ENCODE data around the gene CBX7. TPM values are rescaled to one million over a fixed set of nuclear protein-coding genes. Genes with fewer than 3 reads are reported as not detected.

CBX7 gene
- total and polyA plus RNA-seq, 2 donors (not counting 3 experiments of a cell fraction or from before 2014, with no cell fraction given): 3.4 to 7.1 TPM

- dilution Hi-C loops (cut with MboI; ENCODE audit: extremely low pct_ligation_motif_present, low sequenced_read_pairs) (no loop called here), intact Hi-C loops (cut with micrococcal nuclease) (no loop called here)
- no peaks in the 10 kb centered on the region for H3K9me1 ChIP-seq (replicated peaks; ENCODE audit: control insufficient read depth, extremely low read depth, insufficient read depth, low read length)
- no peak overlapping the region for H3K4me3 ChIP-seq (replicated peaks in 1 of 3; ENCODE audit: insufficient read depth in 1 of 3, low read depth in 1 of 3, low read length in 3 of 3)
- no peak overlapping the region for H2AFZ ChIP-seq (ENCODE audit: low read depth, low read length)
- no TSS peak for BruUV-seq (replicated peaks)
- H3K4me2 ChIP-seq (ENCODE audit: insufficient read depth, low read length): no peak overlapping the region
- no peaks in the 10 kb centered on the region for H4K20me1 ChIP-seq (replicated peaks; ENCODE audit: control insufficient read depth, extremely low read depth, insufficient read depth, low read length)
- no peaks in the 10 kb centered on the region for H3K79me2 ChIP-seq (ENCODE audit: control insufficient read depth, insufficient read depth, low read length)
- CTCF ChIA-PET: interaction anchor here (1.6 kb wide), 2 partner anchors 12 to 279 kb away, joined by 3 to 5 read pairs; no protein-coding TSS in a partner anchor
- POLR2A ChIA-PET: interaction anchor here (0.8 to 1.4 kb wide), 2 partner anchors 170 to 171 kb away, joined by 3 to 4 read pairs; no protein-coding TSS in a partner anchor
- no peaks in the 10 kb centered on the region for H3K9me3 ChIP-seq (replicated peaks; ENCODE audit: control insufficient read depth, insufficient read depth, low read length)
- DNase-seq (ENCODE audit: low read depth, low spot score) (no peak), FAIRE-seq (no peak)
- peaks cover 11% of the 10 kb centered on the region for H3K4me1 ChIP-seq (ENCODE audit: control insufficient read depth, extremely low read depth, insufficient read depth, low read length)
- no peak overlapping the region for H3K27ac ChIP-seq (ENCODE audit: insufficient read depth, low read depth, low read length)
- H3K27me3 ChIP-seq (ENCODE audit: control insufficient read depth in 2 of 2, insufficient read depth in 2 of 2, low read length in 2 of 2): peaks cover 0 to under 1% of the 10 kb centered on the region in 2 experiments
- TF ChIP-seq FOS (IDR thresholded peaks at IDR 0.05; ENCODE audit: borderline replicate concordance, insufficient read depth, low read length) (no peak), POLR2AphosphoS5 (IDR thresholded peaks at IDR 0.05; ENCODE audit: insufficient read depth, low read depth, low read length) (no peak), EZH2 (IDR thresholded peaks at IDR 0.05; ENCODE audit: borderline replicate concordance, low read depth, low read length, severe bottlenecking) (no peak), CTCF (IDR thresholded peaks at IDR 0.05; ENCODE audit: extremely low read depth in 1 of 2, insufficient read depth in 1 of 2, low read depth in 1 of 2, low read length in 2 of 2) (no peak)
- TF ChIP-seq, protein P1, sequence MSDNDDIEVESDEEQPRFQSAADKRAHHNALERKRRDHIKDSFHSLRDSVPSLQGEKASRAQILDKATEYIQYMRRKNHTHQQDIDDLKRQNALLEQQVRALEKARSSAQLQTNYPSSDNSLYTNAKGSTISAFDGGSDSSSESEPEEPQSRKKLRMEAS (IDR thresholded peaks at IDR 0.05; ENCODE audit: insufficient read depth, insufficient read length): no peak
- no peak overlapping the region for H3K9ac ChIP-seq (replicated peaks; ENCODE audit: extremely low read depth, insufficient read depth, low read length)
- no peaks in the 10 kb centered on the region for H3K36me3 ChIP-seq (ENCODE audit: control insufficient read depth in 2 of 2, extremely low read depth in 1 of 2, insufficient read depth in 2 of 2, low read length in 2 of 2)
These were observed 4.3 kb downstream of the CBX7 start for GRCh38 chr22:39148026-39148726.

All from endothelial cell of umbilical vein (primary cell).